Activated T-helper 2 cell treated with anti-CD3 and anti-CD28 coated beads, Interferon-gamma antibody, Interleukin-2, Interleukin-4, amounts not matched to agents 10 μg/mL and 5 μg/mL and 100 μg/mL, durations not matched to agents 14 hours and 24 hours and 36 hours (primary cell): Measurements from ENCODE around the gene NR4A1. TPM values are rescaled to one million over a fixed set of nuclear protein-coding genes. Genes with fewer than 3 reads are reported as not detected.

Experiments
- DNase-seq: peaks from one replicate; pipeline ENCODE4 v3.0.0; 2021; ENCODE audit warnings: low spot score
- H3K27ac Mint-ChIP-seq: one replicate; pipeline ENCODE4 v1.8.0; 2021; ENCODE audit warnings: mixed read lengths
- H3K27me3 Mint-ChIP-seq: one replicate; pipeline ENCODE4 v1.8.0; 2021; ENCODE audit warnings: low read depth, mixed read lengths
- H3K36me3 Mint-ChIP-seq: one replicate; pipeline ENCODE4 v1.8.0; 2021; ENCODE audit warnings: low read depth, mixed read lengths
- H3K4me1 Mint-ChIP-seq: one replicate; pipeline ENCODE4 v1.8.0; 2021; ENCODE audit warnings: low read depth, mixed read lengths
- H3K4me3 Mint-ChIP-seq: one replicate; pipeline ENCODE4 v1.8.0; 2021; ENCODE audit warnings: low read depth, mild to moderate bottlenecking, moderate library complexity, mixed read lengths
- H3K9me3 Mint-ChIP-seq: one replicate; pipeline ENCODE4 v1.8.0; 2021; ENCODE audit warnings: mixed read lengths
- intact Hi-C: fragments of 100-400 bp; cut with micrococcal nuclease; formaldehyde crosslinking; loops from one replicate; pipeline ENCODE4 v1.15.1; 2023
- total RNA-seq: library from RNA; stranded (reverse); gene quantifications from 2 replicates; pipeline ENCODE4 v1.2.3, GENCODE V29; 2022

Gene NR4A1
- total RNA-seq, 1 donor from 2014 or later, result 134 TPM

- Mint-ChIP-seq H3K4me1 (peaks cover 2% of the 10 kb centered on the region), H3K27ac (no peak overlapping the region), H3K9me3 (no peaks in the 10 kb centered on the region), H3K4me3 (no peak overlapping the region), H3K36me3 (peaks cover 40% of the 10 kb centered on the region), H3K27me3 (peaks cover 1% of the 10 kb centered on the region)
- no peak for DNase-seq
- intact Hi-C loops, result no loop called here
Measured at GRCh38 chr12:52060498-52061177, 9.4 kb downstream of the NR4A1 start.

- no peak overlapping the region for H3K27ac Mint-ChIP-seq
- intact Hi-C loops, result no loop called here
- no peak for DNase-seq
- peaks cover 32% of the 10 kb centered on the region for H3K36me3 Mint-ChIP-seq
- peaks cover 1% of the 10 kb centered on the region for H3K27me3 Mint-ChIP-seq
- H3K4me1 Mint-ChIP-seq, result peaks cover 5% of the 10 kb centered on the region
- H3K4me3 Mint-ChIP-seq, result no peak overlapping the region
- no peaks in the 10 kb centered on the region for H3K9me3 Mint-ChIP-seq
Measured at GRCh38 chr12:52061470-52062166, 10.4 kb downstream of the NR4A1 start.

GRCh38 chr12:52062167-52063081 lies 11.2 kb downstream of the NR4A1 start:
- Mint-ChIP-seq H3K9me3 (no peaks in the 10 kb centered on the region), H3K27ac (no peak overlapping the region), H3K4me3 (no peak overlapping the region), H3K27me3 (peaks cover 1% of the 10 kb centered on the region), H3K36me3 (peaks cover 24% of the 10 kb centered on the region), H3K4me1 (peaks cover 8% of the 10 kb centered on the region)
- intact Hi-C loops, result no loop called here
- DNase-seq, result no peak

- Mint-ChIP-seq H3K36me3 (peaks cover 16% of the 10 kb centered on the region), H3K27ac (no peak overlapping the region), H3K4me3 (no peak overlapping the region), H3K4me1 (peaks cover 8% of the 10 kb centered on the region), H3K27me3 (peaks cover 1% of the 10 kb centered on the region), H3K9me3 (no peaks in the 10 kb centered on the region)
- intact Hi-C loops, result no loop called here
- DNase-seq, result no peak
Measured at GRCh38 chr12:52063082-52063924, 12.1 kb downstream of the NR4A1 start.

GRCh38 chr12:52063981-52064649 lies 12.9 kb downstream of the NR4A1 start:
- intact Hi-C loops, result no loop called here
- Mint-ChIP-seq H3K4me3 (no peak overlapping the region), H3K27me3 (peaks cover 1% of the 10 kb centered on the region), H3K36me3 (peaks cover 8% of the 10 kb centered on the region), H3K9me3 (no peaks in the 10 kb centered on the region), H3K27ac (no peak overlapping the region), H3K4me1 (peaks cover 10% of the 10 kb centered on the region)
- DNase-seq, result no peak

GRCh38 chr12:52066346-52067080 lies 15.3 kb downstream of the NR4A1 start:
- Mint-ChIP-seq H3K4me3 (no peak overlapping the region), H3K4me1 (peaks cover 25% of the 10 kb centered on the region), H3K9me3 (no peaks in the 10 kb centered on the region), H3K27ac (no peak overlapping the region), H3K36me3 (peaks cover 10% of the 10 kb centered on the region), H3K27me3 (peaks cover 1% of the 10 kb centered on the region)
- no peak for DNase-seq
- intact Hi-C loops, result no loop called here

- no peak overlapping the region for H3K4me3 Mint-ChIP-seq
- intact Hi-C loops, result no loop called here
- no peaks in the 10 kb centered on the region for H3K9me3 Mint-ChIP-seq
- H3K27me3 Mint-ChIP-seq, result peaks cover 1% of the 10 kb centered on the region
- DNase-seq, result no peak
- H3K4me1 Mint-ChIP-seq, result peaks cover 28% of the 10 kb centered on the region
- H3K36me3 Mint-ChIP-seq, result peaks cover 12% of the 10 kb centered on the region
- no peak overlapping the region for H3K27ac Mint-ChIP-seq
Measured at GRCh38 chr12:52067081-52067374, 15.8 kb downstream of the NR4A1 start.

GRCh38 chr12:52069327-52070184 lies 18.3 kb downstream of the NR4A1 start, which contains the start of gene ATG101:
TSS of gene ATG101 (plus strand) at chr12:52069978. CDS start at chr12:52073651, 3,673 bp downstream.
- H3K4me1 Mint-ChIP-seq, result peaks cover 43% of the 10 kb centered on the region
- H3K36me3 Mint-ChIP-seq, result peaks cover 34% of the 10 kb centered on the region
- H3K27ac Mint-ChIP-seq, result peak within 1 kb of the TSS; percentile 98
- H3K27me3 Mint-ChIP-seq, result peaks cover 1% of the 10 kb centered on the region
- intact Hi-C loops, result loop anchor here (1.0 kb wide), 3 partner anchors 18 to 44 kb away; partner anchors contain the start of gene NR4A1
- peak within 1 kb of the TSS; percentile 95 for H3K4me3 Mint-ChIP-seq
- DNase-seq, result peak; percentile 84
- H3K9me3 Mint-ChIP-seq, result no peaks in the 10 kb centered on the region

- Mint-ChIP-seq H3K27me3 (peaks cover 1% of the 10 kb centered on the region), H3K36me3 (peaks cover 41% of the 10 kb centered on the region), H3K4me3 (peak overlapping the region; percentile 95), H3K27ac (peak overlapping the region; percentile 98), H3K9me3 (no peaks in the 10 kb centered on the region), H3K4me1 (peaks cover 43% of the 10 kb centered on the region)
- DNase-seq, result no peak
- intact Hi-C loops, result no loop called here
Measured at GRCh38 chr12:52070185-52070925, 19.1 kb downstream of the NR4A1 start.

- H3K27me3 Mint-ChIP-seq, result no peaks in the 10 kb centered on the region
- H3K9me3 Mint-ChIP-seq, result no peaks in the 10 kb centered on the region
- H3K4me1 Mint-ChIP-seq, result peaks cover 37% of the 10 kb centered on the region
- intact Hi-C loops, result no loop called here
- H3K4me3 Mint-ChIP-seq, result no peak overlapping the region
- DNase-seq, result no peak
- H3K36me3 Mint-ChIP-seq, result peaks cover 65% of the 10 kb centered on the region
- no peak overlapping the region for H3K27ac Mint-ChIP-seq
Measured at GRCh38 chr12:52073531-52074381, 22.5 kb downstream of the NR4A1 start.
